SK-MEL-5 (cell line): ENCODE results near the gene PRCD. TPM values are rescaled to one million over a fixed set of nuclear protein-coding genes. Genes with fewer than 3 reads are reported as not detected.

ENCODE experiments used
- DNase-seq: peaks from one replicate; pipeline ENCODE4 v3.0.0-alpha.2; 2016; ENCODE audit warnings: low read depth, low spot score
- in situ Hi-C: cut with HindIII; loops from 2 replicates; pipeline ENCODE4 v1.10.0; 2016; ENCODE audit warnings: low sequenced_read_pairs, high pct_unique_total_duplicates, low pct_unique_long_range_greater_than_20kb
- small RNA-seq, 2 experiments: library from RNA; depleted of rRNA; stranded (forward); fragments of <200 nt; gene quantifications; one replicate each; pipeline ENCODE3, GENCODE V24; 2014
- total RNA-seq: library from RNA; depleted of rRNA; stranded (reverse); fragments of >200 nt; shearing (Covaris generic); gene quantifications from 2 replicates; pipeline ENCODE4 v1.2.3, GENCODE V29; 2014; rRNA removed

PRCD gene
- total RNA-seq, 1 experiment from 2014 or later, result 15.8 TPM

GRCh38 chr17:76593384-76593826, 53.6 kb downstream of the PRCD start:
- in situ Hi-C loops, result no loop called here
- no peak for DNase-seq

- no peak for DNase-seq
- in situ Hi-C loops, result no loop called here
These were observed 54.1 kb downstream of the PRCD start for GRCh38 chr17:76593959-76594358.

- no peak for DNase-seq
- in situ Hi-C loops, result no loop called here
These were observed 54.8 kb downstream of the PRCD start for GRCh38 chr17:76594690-76595089.

Small RNAs within 50 kb of the gene (small RNA-seq; reads per million reads assigned to genes)
- 0 reads per million in 2 experiments for gene SNORD1A
- gene SNORD1B, result 111 to 727 reads per million in 2 experiments

Other genes starting within 250 kb of the PRCD start
- gene QRICH2, start 231.8 kb upstream of the PRCD start, total RNA-seq, result 2.4 and 2.7 TPM in 2 replicates
- gene PRPSAP1, start 186.1 kb upstream of the PRCD start, total RNA-seq, result 42.2 and 43.7 TPM in 2 replicates
- gene SPHK1, start 155.4 kb upstream of the PRCD start, total RNA-seq, result 60.4 and 60.5 TPM in 2 replicates
- 30.7 and 36.4 TPM in 2 replicates for gene UBE2O, start 86.9 kb upstream of the PRCD start, total RNA-seq
- gene AANAT, start 72.4 kb upstream of the PRCD start, total RNA-seq, result not detected in 2 replicates
- gene RHBDF2, start 38.6 kb upstream of the PRCD start, total RNA-seq, result 25.0 and 28.6 TPM in 2 replicates
- 122 TPM in 2 replicates for gene CYGB, start 2.3 kb upstream of the PRCD start, total RNA-seq
- 77.4 and 96.3 TPM in 2 replicates for gene ST6GALNAC2, start 45.8 kb downstream of the PRCD start, total RNA-seq
- gene ST6GALNAC1, start 103.7 kb downstream of the PRCD start, total RNA-seq, result 0.79 and 1.7 TPM in 2 replicates
- gene MXRA7, start 170.9 kb downstream of the PRCD start, total RNA-seq, result 197 and 199 TPM in 2 replicates
- gene JMJD6, start 186.6 kb downstream of the PRCD start, total RNA-seq, result 46.1 and 48.7 TPM in 2 replicates
- gene METTL23, start 186.8 kb downstream of the PRCD start, total RNA-seq, result 180 and 183 TPM in 2 replicates
- gene SRSF2, start 197.3 kb downstream of the PRCD start, total RNA-seq, result 173 and 184 TPM in 2 replicates
- 41.4 and 42.3 TPM in 2 replicates for gene MFSD11, start 198.1 kb downstream of the PRCD start, total RNA-seq